ENCODE data around the gene PTPRG. TPM values are rescaled to one million over a fixed set of nuclear protein-coding genes. Genes with fewer than 3 reads are reported as not detected.

PTPRG gene
- total RNA-seq, 1 experiment from 2014 or later = 69.3 TPM

GRCh38 chr3:61531528-61531927 lies 29.8 kb upstream of the PTPRG start:
- H3K14ac ChIP-seq (ENCODE audit: insufficient read depth, low read length) = no peak overlapping the region
- Mint-ChIP-seq H3K27ac (no peak overlapping the region), H3K27me3 (ENCODE audit: low read depth) (0 out of 2 replicates have a peak, but pooled peaks cover 2% of the 10 kb centered on the region), H3K9me3 (no peaks in the 10 kb centered on the region), H3K4me3 (no peak overlapping the region), H3K4me1 (peaks cover 21 to 25% of the 10 kb centered on the region in 2 experiments), H3K36me3 (ENCODE audit: insufficient read depth in 1 of 3, low read depth in 3 of 3) (no peaks in the 10 kb centered on the region)
- no peak overlapping the region for H2AFZ ChIP-seq (ENCODE audit: low read length)
- no peak overlapping the region for H2BK120ac ChIP-seq (ENCODE audit: low read depth, low read length, poor library complexity, severe bottlenecking)
- no peak for DNase-seq
- H3K4ac ChIP-seq (ENCODE audit: low read depth, low read length) = no peak overlapping the region
- no peak overlapping the region for H3K27ac ChIP-seq (ENCODE audit: insufficient read length, low read depth, low read length)
- H3K23ac ChIP-seq (ENCODE audit: insufficient read length, low read depth, low read length) = no peak overlapping the region
- H3K18ac ChIP-seq (ENCODE audit: insufficient read length, low read depth, low read length) = no peak overlapping the region
- no CpG with 5 or more reads among the region's 2 CpGs for WGBS (ENCODE audit: extremely low coverage, insufficient read length, low lambda C conversion rate)
- no peak overlapping the region for H4K91ac ChIP-seq (ENCODE audit: insufficient read length, low read depth, low read length)
- no peak overlapping the region for H2BK5ac ChIP-seq (ENCODE audit: insufficient read length, low read length)
- H2AK5ac ChIP-seq (ENCODE audit: insufficient read length, low read length) = no peak overlapping the region
- TF ChIP-seq, protein P1, sequence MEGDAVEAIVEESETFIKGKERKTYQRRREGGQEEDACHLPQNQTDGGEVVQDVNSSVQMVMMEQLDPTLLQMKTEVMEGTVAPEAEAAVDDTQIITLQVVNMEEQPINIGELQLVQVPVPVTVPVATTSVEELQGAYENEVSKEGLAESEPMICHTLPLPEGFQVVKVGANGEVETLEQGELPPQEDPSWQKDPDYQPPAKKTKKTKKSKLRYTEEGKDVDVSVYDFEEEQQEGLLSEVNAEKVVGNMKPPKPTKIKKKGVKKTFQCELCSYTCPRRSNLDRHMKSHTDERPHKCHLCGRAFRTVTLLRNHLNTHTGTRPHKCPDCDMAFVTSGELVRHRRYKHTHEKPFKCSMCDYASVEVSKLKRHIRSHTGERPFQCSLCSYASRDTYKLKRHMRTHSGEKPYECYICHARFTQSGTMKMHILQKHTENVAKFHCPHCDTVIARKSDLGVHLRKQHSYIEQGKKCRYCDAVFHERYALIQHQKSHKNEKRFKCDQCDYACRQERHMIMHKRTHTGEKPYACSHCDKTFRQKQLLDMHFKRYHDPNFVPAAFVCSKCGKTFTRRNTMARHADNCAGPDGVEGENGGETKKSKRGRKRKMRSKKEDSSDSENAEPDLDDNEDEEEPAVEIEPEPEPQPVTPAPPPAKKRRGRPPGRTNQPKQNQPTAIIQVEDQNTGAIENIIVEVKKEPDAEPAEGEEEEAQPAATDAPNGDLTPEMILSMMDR (conservative IDR thresholded peaks at IDR 0.05) = no peak
- no peak overlapping the region for H4K8ac ChIP-seq (replicated peaks; ENCODE audit: insufficient read length, low read depth, low read length)
- H2BK15ac ChIP-seq (ENCODE audit: low read depth, low read length) = no peak overlapping the region
- H4K20me1 ChIP-seq (ENCODE audit: control insufficient read depth, insufficient read depth, insufficient read length) = no peaks in the 10 kb centered on the region
- no peak overlapping the region for H3K56ac ChIP-seq (ENCODE audit: insufficient read length, low read depth, low read length)
- H3K4me2 ChIP-seq (ENCODE audit: insufficient read depth, insufficient read length, low read length) = no peak overlapping the region
- no peak overlapping the region for H3K9ac ChIP-seq (ENCODE audit: extremely low read depth, insufficient read length, low read length)
- peaks cover 3% of the 10 kb centered on the region; the same call in 1 of the 2 replicates for H3K4me1 ChIP-seq (ENCODE audit: insufficient read depth, low read length)
- no peaks in the 10 kb centered on the region for H3K23me2 ChIP-seq (ENCODE audit: insufficient read length, low read depth, low read length, poor library complexity, severe bottlenecking)
- H3K9me3 ChIP-seq (ENCODE audit: control insufficient read depth, low read depth, low read length) = no peaks in the 10 kb centered on the region
- H2BK20ac ChIP-seq (ENCODE audit: low read depth, low read length, poor library complexity, severe bottlenecking) = no peak overlapping the region
- H3K27me3 ChIP-seq (ENCODE audit: insufficient read depth, low read length) = no peaks in the 10 kb centered on the region
- H3K79me1 ChIP-seq (ENCODE audit: insufficient read depth, low read depth, low read length, poor library complexity, severe bottlenecking) = no peaks in the 10 kb centered on the region
- H3T11ph ChIP-seq (ENCODE audit: low read length) = no peak overlapping the region
- H2BK12ac ChIP-seq (ENCODE audit: insufficient read length, low read depth, low read length) = no peak overlapping the region
- 0 out of 2 replicates have a peak, but pooled peaks cover 3% of the 10 kb centered on the region for H3K79me2 ChIP-seq (ENCODE audit: insufficient read depth, low read length)
- H4K5ac ChIP-seq (ENCODE audit: insufficient read length, low read depth, low read length) = no peak overlapping the region
